Neural cell (in vitro differentiated cells): ENCODE data around the gene LEF1. TPM values are rescaled to one million over a fixed set of nuclear protein-coding genes. Genes with fewer than 3 reads are reported as not detected.

Experiments
- H2AFZ ChIP-seq: fragments of 200-600, 300-800 bp; sonication (generic), shearing (Covaris generic); 2 replicates; pipeline ENCODE4 v1.6.0; 2014; ENCODE audit warnings: low read depth, mild to moderate bottlenecking, antibody characterized with exemption, low read length, moderate library complexity
- H3F3A ChIP-seq: fragments of 200-600 bp; shearing (Covaris generic); 2 replicates; pipeline ENCODE4 v1.6.1; 2016; ENCODE audit warnings: mild to moderate bottlenecking, moderate library complexity, mixed read lengths, antibody characterized with exemption, low read length; ENCODE audit not compliant: insufficient read depth, poor library complexity, severe bottlenecking
- H3K27ac ChIP-seq: fragments of 200-600, 300-800 bp; sonication (generic), shearing (Covaris generic); 2 replicates; pipeline ENCODE4 v1.5.1; 2014; ENCODE audit warnings: mild to moderate bottlenecking, low read length, moderate library complexity
- H3K27me3 ChIP-seq: fragments of 300-800, 200-600 bp; sonication (generic), shearing (Covaris generic); 2 replicates; pipeline ENCODE4 v1.6.0; 2014; ENCODE audit warnings: mild to moderate bottlenecking, low read depth, low read length, moderate library complexity; ENCODE audit not compliant: insufficient read depth
- H3K36me3 ChIP-seq: fragments of 300-800, 200-600 bp; sonication (generic), shearing (Covaris generic); 2 replicates; pipeline ENCODE4 v1.5.1; 2014; ENCODE audit warnings: mild to moderate bottlenecking, antibody characterized with exemption, low read length, moderate library complexity; ENCODE audit not compliant: insufficient read depth
- H3K4me2 ChIP-seq: fragments of 300-800, 200-600 bp; sonication (generic), shearing (Covaris generic); 2 replicates; pipeline ENCODE4 v1.6.0; 2014; ENCODE audit warnings: mild to moderate bottlenecking, low read length
- H3K4me3 ChIP-seq: fragments of 300-800, 200-600 bp; sonication (generic), shearing (Covaris generic); 2 replicates; pipeline ENCODE4 v1.5.1; 2014; ENCODE audit warnings: mild to moderate bottlenecking, low read length, moderate library complexity
- H3K79me2 ChIP-seq: fragments of 200-600 bp; shearing (Covaris generic); replicated peaks from 2 replicates; pipeline ENCODE4 v1.6.0; 2014; ENCODE audit warnings: mild to moderate bottlenecking, low read length, moderate library complexity; ENCODE audit not compliant: insufficient read depth
- H3K9ac ChIP-seq: fragments of 300-800, 200-600 bp; sonication (generic), shearing (Covaris generic); 2 replicates; pipeline ENCODE4 v1.6.1; 2016; ENCODE audit warnings: mild to moderate bottlenecking, low read length, mixed read lengths
- H3K9me2 ChIP-seq: fragments of 200-600 bp; shearing (Covaris generic); 2 replicates; pipeline ENCODE4 v1.6.1; 2016; ENCODE audit warnings: mild to moderate bottlenecking, low read length, mixed read lengths; ENCODE audit not compliant: insufficient read depth
- H3K9me3 ChIP-seq: fragments of 200-600, 300-800 bp; sonication (generic), shearing (Covaris generic); 2 replicates; pipeline ENCODE4 v1.6.1; 2016; ENCODE audit warnings: mild to moderate bottlenecking, mixed run types, low read length, moderate library complexity, mixed read lengths
- H4K20me1 ChIP-seq: fragments of 200-600 bp; shearing (Covaris generic); 2 replicates; pipeline ENCODE4 v1.6.1; 2016; ENCODE audit warnings: mild to moderate bottlenecking, mixed run types; ENCODE audit not compliant: insufficient read depth
- CTCF ChIP-seq: fragments of 450-650 bp; IDR thresholded peaks from 2 replicates; pipeline ENCODE4 v1.5.1; 2014; ENCODE audit warnings: antibody characterized with exemption, mild to moderate bottlenecking, moderate library complexity; ENCODE audit not compliant: poor library complexity, severe bottlenecking
- EP300 ChIP-seq: fragments of 450-650 bp; conservative IDR thresholded peaks from 2 replicates; pipeline ENCODE4 v1.6.1; 2014; ENCODE audit warnings: antibody characterized with exemption, mild to moderate bottlenecking, moderate library complexity; ENCODE audit not compliant: poor library complexity, severe bottlenecking
- EZH2 ChIP-seq: fragments of 200-600, 300-800 bp; shearing (Covaris generic), sonication (generic); IDR thresholded peaks from 2 replicates; pipeline ENCODE4 v1.6.1; 2014; ENCODE audit warnings: antibody characterized with exemption, low read length, borderline replicate concordance, mild to moderate bottlenecking; ENCODE audit not compliant: insufficient read depth, poor library complexity, severe bottlenecking
- MXI1 ChIP-seq: fragments of 450-650 bp; conservative IDR thresholded peaks from 2 replicates; pipeline ENCODE4 v1.6.1; 2014; ENCODE audit warnings: antibody characterized with exemption, mild to moderate bottlenecking; ENCODE audit not compliant: poor library complexity, severe bottlenecking
- POLR2AphosphoS5 ChIP-seq: IDR thresholded peaks from 2 replicates; pipeline ENCODE4 v1.6.1; 2012
- RAD21 ChIP-seq: fragments of 450-650 bp; conservative IDR thresholded peaks from 2 replicates; pipeline ENCODE4 v1.6.1; 2014; ENCODE audit warnings: antibody characterized with exemption, mild to moderate bottlenecking, moderate library complexity
- REST ChIP-seq: IDR thresholded peaks from 2 replicates; pipeline ENCODE4 v1.6.1; 2012; ENCODE audit warnings: borderline replicate concordance
- SMC3 ChIP-seq: fragments of 450-650 bp; conservative IDR thresholded peaks from 2 replicates; pipeline ENCODE4 v1.6.1; 2014; ENCODE audit warnings: antibody characterized with exemption, mild to moderate bottlenecking, moderate library complexity; ENCODE audit not compliant: poor library complexity
- TAF1 ChIP-seq: IDR thresholded peaks from 2 replicates; pipeline ENCODE4 v1.6.1; 2012; ENCODE audit warnings: low read depth
- polyA plus RNA-seq: library from polyadenylated mRNA; depleted of rRNA; stranded (reverse); fragments of >200 nt; gene quantifications from 2 replicates; pipeline ENCODE4 v1.2.3, GENCODE V29; 2014

The LEF1 gene
- polyA plus RNA-seq, 1 donor from 2014 or later, result 0.78 TPM

- Histone ChIP-seq H3K4me3 (no peak overlapping the region), H3K9me3 (no peaks in the 10 kb centered on the region), H3K4me2 (no peak overlapping the region), H2AFZ (no peak overlapping the region), H3K9ac (no peak overlapping the region), H3K79me2 (no peaks in the 10 kb centered on the region), H3K27me3 (no peaks in the 10 kb centered on the region), H3K36me3 (no peaks in the 10 kb centered on the region), H3K27ac (no peak overlapping the region), H3F3A (no peaks in the 10 kb centered on the region), H4K20me1 (no peaks in the 10 kb centered on the region), H3K9me2 (no peaks in the 10 kb centered on the region)
- no peak for TF ChIP-seq MXI1
- no peak for TF ChIP-seq EP300
- TF ChIP-seq RAD21, result no peak
- no peak for TF ChIP-seq POLR2AphosphoS5
- no peak for TF ChIP-seq EZH2
- no peak for TF ChIP-seq REST
- TF ChIP-seq TAF1, result no peak
- no peak for TF ChIP-seq CTCF
- no peak for TF ChIP-seq SMC3
These were observed 40.8 kb upstream of the LEF1 start for GRCh38 chr4:108209489-108209888.

- Histone ChIP-seq H3K4me3 (no peak overlapping the region), H3F3A (no peaks in the 10 kb centered on the region), H3K36me3 (no peaks in the 10 kb centered on the region), H3K27ac (no peak overlapping the region), H3K9me3 (no peaks in the 10 kb centered on the region), H4K20me1 (no peaks in the 10 kb centered on the region), H2AFZ (no peak overlapping the region), H3K4me2 (no peak overlapping the region), H3K9ac (no peak overlapping the region), H3K79me2 (no peaks in the 10 kb centered on the region), H3K27me3 (no peaks in the 10 kb centered on the region), H3K9me2 (no peaks in the 10 kb centered on the region)
- no peak for TF ChIP-seq TAF1
- TF ChIP-seq EZH2, result no peak
- no peak for TF ChIP-seq POLR2AphosphoS5
- TF ChIP-seq CTCF, result no peak
- TF ChIP-seq MXI1, result no peak
- TF ChIP-seq REST, result no peak
- no peak for TF ChIP-seq EP300
- TF ChIP-seq SMC3, result no peak
- no peak for TF ChIP-seq RAD21
These were observed 37.1 kb upstream of the LEF1 start for GRCh38 chr4:108205859-108206258.
